ENCODE measurements around the gene AGBL4.

The AGBL4 gene

DNA sequence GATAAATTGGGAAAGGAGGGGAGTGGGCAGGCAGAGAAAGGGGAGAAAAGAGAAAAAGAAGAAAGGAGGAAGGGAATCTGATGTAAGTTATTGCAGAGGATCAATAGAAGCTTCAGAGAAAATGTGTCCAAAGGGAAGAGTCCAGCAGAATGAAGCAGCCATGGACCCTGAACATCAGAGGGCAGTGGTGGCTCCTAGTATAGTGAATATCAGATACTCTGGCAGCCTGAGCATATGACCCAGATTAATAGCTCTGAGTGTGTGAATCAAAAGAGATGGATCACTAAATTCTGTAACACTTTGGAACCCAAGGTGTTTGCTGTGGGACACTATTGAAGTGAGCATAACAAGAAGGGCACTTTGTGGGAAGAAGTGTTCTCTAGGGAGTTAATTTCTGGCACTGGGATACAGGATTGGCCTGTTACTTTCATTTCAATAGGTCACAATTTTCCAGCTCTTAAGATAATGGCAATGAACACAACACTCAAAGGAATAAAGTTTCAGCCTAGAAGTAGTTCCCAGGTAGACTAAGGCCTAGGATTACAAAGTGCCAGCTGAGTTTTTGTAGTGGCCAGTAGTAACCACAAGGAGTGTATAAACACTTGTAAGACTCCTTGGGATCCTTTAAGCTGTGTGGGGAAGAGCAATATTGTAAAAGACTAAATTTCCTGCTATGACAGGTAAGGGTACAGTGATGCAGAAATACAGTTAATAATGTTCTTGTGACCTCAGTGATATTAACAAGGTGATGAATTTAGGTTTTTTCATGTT, 1082.6 kb downstream of the AGBL4 start:
- no peak for DNase-seq (ENCODE audit: low read depth)

- DNase-seq (ENCODE audit: low read depth): no peak
Measured at GRCh38 chr1:48940354-48940753, 1083.4 kb downstream of the AGBL4 start.

GRCh38 chr1:48939828-48940227, 1083.9 kb downstream of the AGBL4 start:
- no peak for DNase-seq (ENCODE audit: low read depth)

DNA sequence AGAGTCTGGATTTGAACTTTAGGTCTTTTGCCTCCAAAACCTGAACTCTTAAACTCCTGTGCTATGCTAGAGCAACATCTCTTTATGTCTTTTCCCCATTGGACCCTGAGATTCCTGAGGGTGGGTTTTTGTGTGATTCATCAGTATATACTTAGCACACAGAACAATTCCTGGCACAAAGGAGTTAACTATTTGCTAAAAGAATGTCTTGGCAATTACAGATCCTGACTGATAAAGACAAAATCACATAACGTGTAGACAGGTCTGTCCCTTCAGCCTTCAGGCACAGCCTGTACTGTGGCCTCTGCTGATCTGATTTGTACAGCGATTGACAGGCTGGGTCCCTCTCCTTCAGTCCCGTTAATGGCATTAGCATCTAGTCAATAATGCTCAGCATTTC, 1084.7 kb downstream of the AGBL4 start:
- DNase-seq (ENCODE audit: low read depth): no peak

- DNase-seq (ENCODE audit: low read depth): no peak
Measured at GRCh38 chr1:48937732-48938131, 1086.0 kb downstream of the AGBL4 start.

DNA sequence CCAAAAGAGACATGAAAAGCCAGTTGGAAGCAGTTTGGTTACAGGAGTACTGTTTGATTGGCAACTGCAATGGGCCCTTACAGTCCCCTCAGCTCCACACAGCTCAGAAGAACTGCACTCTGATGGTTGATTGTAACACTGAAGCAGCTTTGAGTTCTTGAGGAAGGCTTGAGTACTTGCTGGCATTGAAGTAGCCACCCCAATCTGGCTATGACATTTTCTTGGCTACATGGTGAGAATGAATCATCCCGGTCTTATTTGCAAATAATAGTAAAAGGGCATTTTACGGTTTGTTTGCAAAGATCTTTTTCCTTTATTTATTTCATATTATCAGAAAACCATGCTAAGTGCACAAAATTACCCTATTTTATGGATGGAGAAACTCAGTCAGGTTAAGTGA, 1087.3 kb downstream of the AGBL4 start:
- DNase-seq (ENCODE audit: low read depth): no peak

DNA sequence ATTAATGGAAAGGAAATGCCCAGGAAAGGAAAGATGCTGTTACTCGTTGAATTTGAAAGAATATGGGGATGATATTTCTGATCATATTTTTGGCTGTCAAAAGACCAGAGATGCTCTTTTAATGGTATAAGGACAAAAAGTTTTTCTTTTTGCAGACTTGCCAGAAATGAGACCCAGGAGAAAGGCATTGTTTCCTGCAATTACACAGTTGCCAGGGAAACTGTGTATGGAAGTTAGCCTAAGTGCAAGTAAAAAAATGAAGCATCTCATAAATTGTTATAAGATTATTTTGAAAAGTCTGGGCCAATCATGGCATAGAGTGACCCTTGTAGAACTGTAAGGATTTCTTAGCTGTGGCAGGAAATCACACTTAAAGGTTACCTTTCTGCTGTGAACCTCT, 1091.4 kb downstream of the AGBL4 start:
- DNase-seq (ENCODE audit: low read depth): no peak

DNA sequence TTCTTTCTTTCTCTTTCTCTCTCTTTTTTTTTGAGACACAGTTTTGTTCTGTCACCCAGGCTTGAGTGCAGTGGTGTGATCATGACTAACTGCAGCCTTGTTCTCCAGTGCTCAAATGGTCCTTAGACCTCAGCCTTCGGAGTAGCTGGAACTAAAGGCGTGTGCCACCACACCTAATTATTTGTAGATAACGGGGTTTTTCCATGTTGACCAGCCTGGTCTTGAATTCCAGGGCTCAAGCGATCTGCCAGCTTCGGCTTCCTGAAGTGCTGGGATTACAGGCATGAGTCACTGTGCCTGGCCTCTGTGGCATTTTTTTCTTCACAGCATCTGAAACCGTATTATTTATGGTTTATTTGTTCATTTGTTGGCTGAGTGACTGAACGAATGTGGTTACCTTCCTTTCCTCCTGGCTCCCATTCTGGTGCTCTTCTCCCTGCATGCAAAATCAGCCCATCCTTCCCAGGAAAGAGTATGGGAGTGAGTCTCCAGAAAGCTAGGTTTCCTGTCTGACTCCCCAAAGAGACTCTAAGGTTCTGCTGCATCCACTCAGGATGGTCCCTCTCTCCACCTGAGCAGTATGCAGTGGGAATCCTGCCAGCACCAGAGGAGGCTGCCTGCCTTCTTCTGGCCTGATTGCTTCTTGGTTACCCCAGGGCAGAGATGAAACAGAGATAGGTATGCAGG, 1092.1 kb downstream of the AGBL4 start:
- DNase-seq (ENCODE audit: low read depth): no peak

- DNase-seq (ENCODE audit: low read depth): no peak
Measured at GRCh38 chr1:48930011-48930410, 1093.7 kb downstream of the AGBL4 start.

- DNase-seq (ENCODE audit: low read depth): no peak
Measured at GRCh38 chr1:48924099-48924498, 1099.7 kb downstream of the AGBL4 start.

DNA sequence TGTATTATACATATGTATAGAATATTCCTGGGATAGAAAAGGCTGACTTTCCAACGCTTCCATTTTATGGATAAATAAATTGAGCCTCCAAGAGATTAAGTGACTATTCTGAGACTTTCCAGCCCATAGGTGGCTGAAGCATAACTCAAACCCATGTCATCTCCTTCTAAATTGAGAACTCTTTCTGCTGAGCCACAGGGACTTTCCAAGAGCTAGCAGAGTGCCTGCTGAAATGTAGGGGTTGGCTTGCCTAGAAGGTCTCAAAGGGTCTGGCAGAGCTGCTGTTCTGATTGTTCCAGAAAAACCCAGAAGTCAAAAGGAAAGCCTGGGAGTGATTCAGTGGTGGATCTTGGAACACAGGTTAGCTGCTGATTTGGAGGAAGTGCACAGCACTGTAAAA, 1100.6 kb downstream of the AGBL4 start:
- DNase-seq (ENCODE audit: low read depth): no peak

DNA sequence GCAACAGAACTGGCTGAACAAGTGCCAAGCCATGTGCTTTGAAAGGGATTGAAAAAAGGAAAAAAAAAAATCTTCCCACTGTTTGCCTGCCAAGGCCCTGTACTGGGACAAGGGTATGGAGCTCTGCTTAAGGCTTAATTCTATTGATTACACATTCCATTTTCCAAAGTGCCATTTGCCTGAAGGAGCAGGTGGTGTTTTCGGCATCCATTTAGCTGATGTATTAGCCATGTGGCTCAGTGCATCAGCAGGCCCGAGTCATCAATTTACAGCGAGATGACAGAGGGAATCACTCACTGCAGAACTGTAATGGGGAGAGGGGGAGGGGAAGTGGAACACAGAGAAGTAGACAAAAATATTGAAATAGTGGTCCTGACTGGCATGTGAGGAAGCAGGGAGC, 1102.9 kb downstream of the AGBL4 start:
- no peak for DNase-seq (ENCODE audit: low read depth)

DNA sequence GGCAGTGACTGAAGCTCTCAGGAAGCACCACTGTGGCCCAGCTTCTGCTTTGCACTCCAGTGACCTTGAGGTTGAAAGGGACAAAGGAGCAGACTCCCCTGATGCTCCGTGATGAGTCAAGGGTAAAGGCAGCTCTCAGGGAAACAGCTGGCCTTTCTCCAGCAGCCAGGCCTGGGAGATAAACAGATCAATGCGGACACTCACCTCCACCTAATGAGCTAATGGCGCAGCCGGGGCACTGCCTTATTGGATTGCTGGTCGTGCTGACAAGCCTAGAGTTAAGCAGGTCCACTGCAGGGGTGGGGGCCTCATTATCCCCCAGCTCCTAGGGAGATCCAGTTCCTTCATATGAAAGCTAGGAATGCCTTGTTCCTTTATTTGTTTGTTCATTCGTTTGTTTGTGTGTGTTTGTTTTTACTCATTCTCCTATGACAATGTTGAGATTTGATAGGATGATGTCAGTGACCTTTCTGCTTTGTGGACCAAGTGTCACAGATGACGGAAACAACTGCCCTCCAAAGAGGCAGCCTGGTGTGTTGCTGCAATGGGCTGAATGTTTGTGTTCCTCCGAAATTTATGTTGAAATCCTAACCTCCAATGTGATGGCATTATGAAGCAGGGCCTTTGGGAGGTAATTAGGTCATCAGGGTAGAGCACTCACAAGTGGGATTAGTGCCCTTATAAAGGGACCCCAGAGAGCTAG, 1105.7 kb downstream of the AGBL4 start:
- no peak for DNase-seq (ENCODE audit: low read depth)

DNA sequence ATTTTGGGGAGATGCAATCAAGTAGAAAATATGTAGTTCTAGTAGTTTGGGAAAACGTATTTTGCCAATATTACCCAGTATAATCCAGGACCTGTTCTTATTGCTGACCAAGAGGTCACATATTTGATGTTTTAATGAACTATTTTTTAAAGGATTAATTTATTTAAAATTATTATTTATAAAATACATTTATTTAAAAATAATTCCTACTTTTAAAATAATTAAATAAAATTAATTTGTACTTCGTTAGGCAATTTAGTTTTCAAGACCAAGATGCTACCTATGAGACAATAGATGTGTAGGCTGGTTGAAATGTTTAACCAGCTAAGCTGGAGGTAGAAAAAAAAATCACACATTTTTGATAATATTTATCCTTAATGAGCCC, 1106.7 kb downstream of the AGBL4 start:
- no peak for DNase-seq (ENCODE audit: low read depth)

DNA sequence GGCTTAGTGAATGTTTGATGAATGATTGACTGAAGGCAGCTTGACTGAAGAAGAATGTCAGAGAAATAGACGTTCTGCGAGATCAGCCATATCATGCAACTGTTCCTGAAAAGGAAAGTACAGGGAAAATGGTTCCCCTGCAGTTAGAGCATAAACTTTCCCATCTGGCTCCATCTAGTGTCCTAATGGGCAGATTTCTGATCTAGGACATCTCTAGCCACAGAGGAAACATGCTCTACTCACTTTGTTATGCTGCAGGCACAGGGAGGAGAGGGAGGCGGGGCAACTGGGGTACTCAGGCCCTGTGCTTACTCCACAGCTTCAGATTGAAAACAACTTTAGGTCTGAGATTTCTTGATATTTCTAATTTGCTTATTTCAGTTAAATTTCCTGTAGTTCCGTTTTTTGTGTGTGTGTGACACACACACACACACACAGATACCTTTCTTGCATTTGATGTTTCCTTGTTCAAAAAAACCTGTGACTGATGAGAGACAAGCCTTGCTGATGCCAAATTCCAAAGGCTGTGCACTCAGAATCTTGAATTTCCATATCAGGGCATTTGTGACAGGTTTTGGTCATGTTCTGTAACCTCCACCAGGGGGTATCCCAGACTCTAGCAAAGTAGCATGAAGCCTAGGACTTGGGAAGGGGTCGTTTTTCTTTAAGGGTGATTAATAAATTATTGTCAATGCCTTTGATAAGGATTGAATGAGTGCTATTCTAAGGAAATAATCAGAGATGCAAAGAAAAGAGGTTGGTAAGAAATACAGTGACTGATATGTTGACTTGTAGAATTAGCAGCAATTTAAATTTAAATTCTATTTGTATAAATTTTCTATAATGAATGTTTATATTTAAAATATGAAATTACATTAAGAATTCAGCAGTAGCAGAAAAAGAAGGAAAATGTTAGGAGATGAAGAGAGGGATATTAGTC, 1107.4 kb downstream of the AGBL4 start:
- DNase-seq (ENCODE audit: low read depth): no peak

GRCh38 chr1:48908606-48909005, 1115.1 kb downstream of the AGBL4 start:
- no peak for DNase-seq (ENCODE audit: low read depth)

- no peak for DNase-seq (ENCODE audit: low read depth)
Measured at GRCh38 chr1:48906729-48907128, 1117.0 kb downstream of the AGBL4 start.

GRCh38 chr1:48906164-48906563, 1117.6 kb downstream of the AGBL4 start:
- DNase-seq (ENCODE audit: low read depth): no peak

- no peak for DNase-seq (ENCODE audit: low read depth)
Measured at GRCh38 chr1:48903291-48903690, 1120.5 kb downstream of the AGBL4 start.

DNA sequence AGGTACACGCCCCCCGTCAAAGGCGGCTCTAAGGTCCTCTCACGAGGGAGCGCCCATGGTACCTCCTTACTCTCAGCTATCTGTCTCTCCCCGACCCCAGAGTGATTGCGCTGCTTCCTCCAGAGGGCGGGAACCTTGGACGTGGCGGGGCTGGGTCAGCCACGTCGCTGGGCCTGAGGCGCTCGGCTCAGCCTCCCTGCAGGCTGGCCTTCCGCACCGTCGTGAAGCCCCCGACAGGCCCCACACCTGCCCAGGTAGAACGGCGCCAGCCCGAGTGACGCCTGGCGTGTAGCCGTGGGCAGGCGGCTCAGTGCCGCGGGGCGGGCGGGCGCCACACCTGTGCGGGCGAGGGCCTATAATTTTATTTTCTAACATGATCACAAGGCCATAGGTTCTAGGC, 1124.9 kb downstream of the AGBL4 start:
- DNase-seq (ENCODE audit: low read depth): no peak

- DNase-seq (ENCODE audit: low read depth): no peak
Measured at GRCh38 chr1:48889615-48890014, 1134.1 kb downstream of the AGBL4 start.

- no peak for DNase-seq (ENCODE audit: low read depth)
Measured at GRCh38 chr1:48889082-48889481, 1134.7 kb downstream of the AGBL4 start.
